Measurements from ENCODE around the gene GMCL1.
"Not testable (repeated sequence)": the region's sequence is repeated elsewhere in the genome, so short reads cannot be mapped to it uniquely, and the experiment has no call there.

The GMCL1 gene

GRCh38 chr2:69810550-69810949, 18.9 kb upstream of the GMCL1 start:
- no peak for DNase-seq

GRCh38 chr2:69811018-69811417, 18.4 kb upstream of the GMCL1 start:
- no peak for DNase-seq

DNA sequence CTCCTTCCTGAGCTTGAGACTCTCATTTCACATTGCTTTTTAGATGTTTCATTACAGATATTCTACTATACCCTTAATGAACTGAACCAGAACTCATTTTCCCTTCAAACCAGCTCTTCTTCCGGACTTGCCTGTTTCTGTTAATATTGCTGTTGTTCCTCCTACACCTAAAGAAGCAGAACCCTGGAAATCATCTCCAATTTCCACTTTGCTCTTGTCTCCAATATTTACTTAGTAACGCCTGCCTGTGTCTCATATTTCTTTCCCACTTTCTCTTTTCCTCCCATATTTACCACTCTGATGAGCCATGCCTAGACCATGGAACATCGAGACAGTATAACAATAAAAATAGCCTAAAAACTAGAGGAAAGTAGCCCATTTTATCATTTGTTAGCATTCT, 17.9 kb upstream of the GMCL1 start:
- no peak for DNase-seq

DNA sequence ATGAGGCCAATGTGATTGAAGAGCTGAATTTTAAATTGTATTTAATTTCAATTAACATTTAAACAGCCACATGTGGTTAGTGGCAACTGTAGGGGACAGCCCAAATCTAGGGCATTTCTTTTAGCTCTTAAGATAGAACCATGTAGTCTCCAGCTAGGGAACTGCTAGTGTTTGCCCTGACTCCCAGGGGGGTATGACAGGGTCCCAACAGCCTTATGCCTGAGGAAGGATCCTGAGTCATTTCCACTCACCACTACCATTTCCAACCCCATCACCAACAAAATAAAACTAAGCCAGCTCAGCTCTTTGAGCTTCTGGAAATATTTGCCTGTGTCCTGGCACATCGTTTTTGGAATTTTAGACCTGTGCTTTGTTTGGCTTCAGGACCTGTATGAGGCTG, 13.7 kb upstream of the GMCL1 start:
- no peak for DNase-seq

- peak; percentile 86 for DNase-seq
Observed at GRCh38 chr2:69816923-69817542, 12.4 kb upstream of the GMCL1 start.

DNA sequence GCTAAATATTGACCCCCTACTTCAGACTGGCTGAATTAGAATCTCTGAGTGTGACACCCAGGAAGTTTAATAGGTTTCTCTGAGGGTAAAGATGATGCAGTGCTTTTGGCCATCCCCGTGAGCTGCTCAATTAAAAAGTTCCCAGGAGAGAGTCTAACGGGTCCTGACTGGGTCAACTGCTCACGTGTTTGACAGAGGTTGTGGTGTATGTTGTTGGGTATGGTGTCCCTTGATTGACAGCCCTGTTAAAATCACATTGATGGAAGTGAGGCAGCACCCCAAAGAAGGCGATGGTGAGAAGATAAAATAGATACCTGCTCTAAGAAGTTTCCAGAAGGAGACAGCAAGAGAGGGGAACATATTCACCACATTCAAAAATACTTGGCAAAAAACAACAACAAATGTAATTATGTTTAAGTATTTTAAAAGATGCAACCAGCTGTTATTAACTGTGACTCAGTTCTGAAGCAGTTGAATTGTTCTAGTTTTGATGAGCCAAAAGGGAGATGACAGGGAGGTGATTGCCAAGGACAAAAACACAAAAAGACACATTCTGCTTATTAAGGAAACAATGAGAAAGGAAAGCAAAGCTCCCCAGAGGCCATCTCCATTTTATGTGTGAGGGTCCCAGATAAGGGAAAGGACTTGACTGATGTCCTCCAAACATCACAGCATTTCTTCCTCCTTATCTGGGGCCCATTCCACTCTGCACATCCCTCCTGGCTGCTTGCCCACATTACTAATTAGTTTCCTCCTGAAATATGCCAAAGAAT, 11.5 kb upstream of the GMCL1 start:
- DNase-seq, result no peak

DNA sequence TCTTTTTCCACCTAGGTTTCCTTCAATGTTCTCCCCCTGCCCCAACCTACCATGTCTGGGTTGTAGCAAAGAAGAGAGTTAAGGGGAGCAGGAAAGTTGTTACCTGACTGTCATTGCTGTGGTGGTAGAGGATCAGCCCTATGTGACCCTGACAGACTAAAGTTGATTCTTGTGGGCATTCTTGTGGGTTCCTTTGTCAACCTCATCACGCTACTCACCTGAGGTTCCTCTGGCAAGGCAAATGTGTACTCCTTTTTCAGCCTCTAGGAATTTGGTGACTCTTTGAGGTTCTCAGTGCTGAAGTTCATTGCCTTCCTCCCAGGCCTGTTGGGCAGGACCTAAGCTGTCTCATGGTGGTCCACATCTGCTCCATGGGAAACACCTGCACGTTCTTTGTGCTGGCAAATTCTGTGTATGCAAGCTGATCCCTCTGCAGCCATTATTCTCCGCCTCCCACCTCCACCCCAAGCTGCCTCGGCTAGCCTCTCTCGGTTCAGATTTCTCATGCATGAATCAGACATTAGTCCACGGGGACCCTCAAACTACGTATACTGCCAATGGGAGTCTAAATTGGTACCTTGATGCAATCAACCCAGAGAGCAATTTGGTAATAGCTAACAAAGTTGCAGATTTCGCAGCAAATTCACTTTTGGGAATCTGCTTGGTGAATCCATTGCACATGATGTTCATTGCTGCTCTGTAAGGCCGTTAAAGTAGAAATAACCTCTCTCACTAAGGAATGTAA, 1.5 kb upstream of the GMCL1 start:
- no peak for DNase-seq

- no peak for DNase-seq
Observed at GRCh38 chr2:69828938-69829255, 563 bp upstream of the GMCL1 start.

GRCh38 chr2:69830045-69830905, 815 bp downstream of the GMCL1 start:
- no peak for DNase-seq

DNA sequence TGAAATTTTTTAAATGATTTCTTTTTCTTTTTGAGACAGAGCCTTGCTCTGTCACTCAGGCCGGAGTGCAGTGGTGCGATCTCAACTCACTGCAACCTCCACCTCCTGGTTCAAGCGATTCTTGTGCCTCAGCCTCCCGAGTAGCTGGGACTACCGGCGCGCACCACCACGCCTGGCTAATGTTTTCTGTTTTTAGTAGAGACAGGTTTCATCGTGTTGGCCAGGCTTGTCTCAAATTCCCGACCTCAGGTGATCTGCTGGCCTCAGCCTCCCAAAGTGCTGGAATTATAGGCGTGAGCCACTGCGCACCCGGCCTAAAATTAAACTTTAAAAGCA, 1.4 kb downstream of the GMCL1 start:
- not testable (repeated sequence) for DNase-seq

- DNase-seq, result no peak
Observed at GRCh38 chr2:69831354-69831905, 2.0 kb downstream of the GMCL1 start.

GRCh38 chr2:69833752-69834151, 4.3 kb downstream of the GMCL1 start:
- no peak for DNase-seq

GRCh38 chr2:69835666-69836065, 6.2 kb downstream of the GMCL1 start:
- DNase-seq, result no peak

- DNase-seq, result no peak
Observed at GRCh38 chr2:69836316-69836715, 6.9 kb downstream of the GMCL1 start.

GRCh38 chr2:69837533-69837932, 8.1 kb downstream of the GMCL1 start:
- no peak for DNase-seq

DNA sequence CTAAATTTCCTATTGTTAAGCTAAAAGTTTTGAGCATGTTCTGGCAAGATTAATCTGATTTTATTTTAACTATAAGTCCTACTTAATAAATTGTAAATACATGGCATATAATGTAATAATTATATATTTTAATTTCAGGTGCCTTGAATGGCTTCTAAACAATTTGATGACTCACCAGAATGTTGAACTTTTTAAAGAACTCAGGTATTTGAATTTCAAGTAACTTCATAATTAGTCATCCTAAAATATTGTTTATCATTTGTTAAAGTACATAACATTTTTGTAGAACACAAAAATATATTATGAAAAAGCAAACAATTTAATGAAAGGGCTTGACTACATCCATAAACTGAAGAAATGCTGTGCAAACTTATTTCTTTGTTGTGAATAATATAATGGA, 14.5 kb downstream of the GMCL1 start:
- DNase-seq, result no peak

DNA sequence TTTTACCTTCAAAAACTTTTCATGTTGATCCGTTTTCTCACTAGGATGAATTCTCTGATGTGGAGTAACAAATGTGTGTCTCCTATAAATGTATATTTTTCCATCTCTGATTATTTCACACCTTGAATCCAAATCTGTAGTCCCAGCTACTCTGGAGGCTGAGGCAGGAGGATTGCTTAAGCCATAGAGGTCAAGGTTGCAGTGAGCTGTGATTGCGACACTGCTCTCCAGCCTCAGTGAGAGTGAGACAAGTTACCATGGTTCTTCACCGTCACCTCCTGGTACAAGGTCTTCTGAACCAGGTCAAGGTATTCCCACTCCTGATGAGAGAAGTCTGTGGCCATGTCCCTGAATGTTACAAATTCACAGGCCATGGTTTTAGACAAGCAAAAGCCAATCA, 15.1 kb downstream of the GMCL1 start:
- DNase-seq, result no peak

- DNase-seq, result no peak
Observed at GRCh38 chr2:69846182-69847067, 17.0 kb downstream of the GMCL1 start.

- no peak for DNase-seq
Observed at GRCh38 chr2:69847068-69847828, 17.8 kb downstream of the GMCL1 start.

GRCh38 chr2:69848186-69848790, 18.8 kb downstream of the GMCL1 start:
- DNase-seq, result no peak

DNA sequence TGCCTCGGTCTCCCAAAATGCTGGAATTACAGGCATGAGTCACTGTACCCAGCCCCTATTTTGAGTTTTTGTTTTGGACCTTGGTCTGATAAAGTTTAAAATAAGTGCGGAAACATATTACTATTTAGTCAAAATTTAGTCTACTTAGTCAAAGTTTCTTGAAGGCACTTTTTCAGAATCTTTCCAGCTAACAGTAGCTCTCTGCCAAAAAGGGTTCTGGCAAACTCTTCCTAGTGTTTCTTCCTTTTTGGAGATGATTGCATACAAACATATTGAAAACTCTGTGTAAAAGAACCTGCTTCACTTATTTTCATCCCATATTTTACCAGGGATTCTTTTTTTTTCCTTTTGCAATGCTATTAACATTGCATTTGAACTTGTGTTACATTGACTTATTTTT, 28.8 kb downstream of the GMCL1 start:
- DNase-seq, result no peak
